Panc1 (cell line): ENCODE data around the gene COL11A2. TPM values are rescaled to one million over a fixed set of nuclear protein-coding genes. Genes with fewer than 3 reads are reported as not detected.

Experiments used
- ATAC-seq: fragments of 200-7000 bp; cut with Tn5 transposase; 2 replicates; pipeline ENCODE4 v1.9.1; 2020; ENCODE audit warnings: mild to moderate bottlenecking, moderate library complexity
- BruUV-seq: library from RNA; stranded (reverse); fragments of 400-500 nt; replicated peaks from 2 replicates; lab custom pipeline; 2021; lab: Mats Ljungman, UMichigan
- CTCF ChIA-PET: fragments of 300-600 bp; sonication (Branson Sonifier 250); formaldehyde crosslinking; loops from one replicate; lab custom pipeline; 2022; ENCODE audit warnings: antibody characterized with exemption; lab: Charles Lee
- POLR2A ChIA-PET: fragments of 300-600 bp; sonication (Branson Sonifier 250); formaldehyde crosslinking; loops from one replicate; lab custom pipeline; 2022; ENCODE audit warnings: antibody characterized with exemption; lab: Charles Lee
- DNase-seq: peaks from one replicate; pipeline ENCODE4 v3.0.0-alpha.2; 2010; ENCODE audit warnings: low read depth, low spot score
- H3K27ac ChIP-seq: 2 replicates; pipeline ENCODE4 v1.5.1; 2011; ENCODE audit warnings: mild to moderate bottlenecking, low read length, inconsistent platforms
- H3K27me3 ChIP-seq: fragments of 200-500 bp; sonication (Bioruptor generic); 2 replicates; pipeline ENCODE4 v1.6.0; 2014; ENCODE audit warnings: low read length, inconsistent platforms; ENCODE audit not compliant: control insufficient read depth, insufficient read depth
- H3K36me3 ChIP-seq: fragments of 200-500 bp; sonication (Bioruptor generic); 2 replicates; pipeline ENCODE4 v1.5.1; 2014; ENCODE audit warnings: inconsistent platforms, mild to moderate bottlenecking, low read length, moderate library complexity; ENCODE audit not compliant: control insufficient read depth, insufficient read depth
- H3K4me1 ChIP-seq: 2 replicates; pipeline ENCODE4 v1.5.1; 2011; ENCODE audit warnings: inconsistent platforms, mild to moderate bottlenecking, low read length, moderate library complexity; ENCODE audit not compliant: control insufficient read depth, insufficient read depth
- H3K4me3 ChIP-seq, 2 experiments: 2 replicates each; pipeline ENCODE4 v1.5.1; 2011 to 2012; ENCODE audit warnings: low read depth in 2 of 2, low read length in 2 of 2, mild to moderate bottlenecking in 2 of 2, inconsistent platforms in 1 of 2, moderate library complexity in 1 of 2
- H3K9me3 ChIP-seq: fragments of 200-500 bp; sonication (Bioruptor generic); 2 replicates; pipeline ENCODE4 v1.5.1; 2014; ENCODE audit warnings: low read depth, mild to moderate bottlenecking, inconsistent platforms, low read length, moderate library complexity; ENCODE audit not compliant: control insufficient read depth, insufficient read depth
- POLR2AphosphoS5 ChIP-seq: IDR thresholded peaks from 2 replicates; pipeline ENCODE4 v1.6.1; 2012; ENCODE audit warnings: mild to moderate bottlenecking, low read depth, low read length, moderate library complexity
- SIN3A ChIP-seq: IDR thresholded peaks from 2 replicates; pipeline ENCODE4 v1.6.1; 2012; ENCODE audit warnings: low read depth, mild to moderate bottlenecking, low read length, moderate library complexity, borderline replicate concordance; ENCODE audit not compliant: insufficient read depth
- in situ Hi-C: cut with HindIII; loops from 2 replicates; pipeline ENCODE4 v1.10.0; 2016; ENCODE audit warnings: low sequenced_read_pairs, low pct_unique_long_range_greater_than_20kb
- intact Hi-C: fragments of 100-400 bp; cut with micrococcal nuclease; formaldehyde crosslinking; loops from one replicate; pipeline ENCODE4 v1.10.0; 2022; ENCODE audit not compliant: unreplicated experiment
- total RNA-seq: library from RNA; stranded (reverse); gene quantifications from one replicate; pipeline ENCODE4 v1.2.1, GENCODE V29; 2021; ENCODE audit not compliant: unreplicated experiment
- TF ChIP-seq, protein P1 (sequence below): fragments of 450-650 bp; IDR thresholded peaks from 2 replicates; pipeline ENCODE4 v1.5.1; 2017; ENCODE audit warnings: mild to moderate bottlenecking
- TF ChIP-seq, protein P2 (sequence below), 2 experiments: IDR thresholded peaks; 2 replicates each; pipeline ENCODE4 v1.6.1; 2011 to 2012; ENCODE audit warnings: low read depth in 2 of 2, control low read depth in 1 of 2, low read length in 1 of 2, mild to moderate bottlenecking in 1 of 2, moderate library complexity in 1 of 2; ENCODE audit not compliant: insufficient read depth in 1 of 2

COL11A2 gene
- total RNA-seq, 1 experiment from 2014 or later: 0.57 TPM

DNA sequence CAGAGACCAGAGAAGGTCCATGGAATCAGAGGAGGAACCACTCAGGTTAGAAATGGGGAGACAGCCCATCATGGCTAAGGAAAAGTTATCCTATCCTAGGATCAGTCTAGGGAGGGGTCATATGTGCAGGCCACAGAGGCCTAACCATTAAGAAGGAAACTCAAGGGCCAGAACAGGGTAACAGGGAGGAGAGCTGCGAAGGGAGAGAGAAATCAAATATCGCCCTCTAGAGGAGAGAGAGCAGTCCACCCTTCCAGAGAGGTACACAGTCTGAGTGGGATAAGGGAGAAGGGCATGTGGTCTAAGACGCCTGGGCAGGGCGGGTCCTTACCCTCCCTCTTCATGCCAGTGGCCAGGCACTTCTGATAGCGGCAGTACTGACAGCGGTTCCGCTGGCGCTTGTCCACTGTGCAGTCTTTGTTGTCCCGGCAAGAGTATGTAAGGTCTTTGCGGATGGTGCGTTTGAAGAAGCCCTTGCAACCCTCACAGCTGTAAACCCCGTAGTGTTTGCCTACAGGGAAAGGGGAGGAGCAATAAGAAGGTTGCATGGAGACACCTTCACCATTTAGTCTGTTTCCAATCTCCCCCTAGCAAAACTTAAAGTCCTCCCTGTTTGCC, 5.3 kb upstream of the COL11A2 start:
- in situ Hi-C loops (no loop called here), intact Hi-C loops (no loop called here)
- no peaks in the 10 kb centered on the region for H3K9me3 ChIP-seq
- H3K27ac ChIP-seq: no peak overlapping the region
- CTCF ChIA-PET: interaction anchor here (0.6 to 1.8 kb wide), 3 partner anchors 23 to 51 kb away, joined by 3 to 9 read pairs (median 3); no protein-coding TSS in a partner anchor
- H3K27me3 ChIP-seq: no peaks in the 10 kb centered on the region
- peaks cover 17% of the 10 kb centered on the region; the same call in 1 of the 2 replicates for H3K36me3 ChIP-seq
- TF ChIP-seq SIN3A: no peak
- TF ChIP-seq, protein P1, sequence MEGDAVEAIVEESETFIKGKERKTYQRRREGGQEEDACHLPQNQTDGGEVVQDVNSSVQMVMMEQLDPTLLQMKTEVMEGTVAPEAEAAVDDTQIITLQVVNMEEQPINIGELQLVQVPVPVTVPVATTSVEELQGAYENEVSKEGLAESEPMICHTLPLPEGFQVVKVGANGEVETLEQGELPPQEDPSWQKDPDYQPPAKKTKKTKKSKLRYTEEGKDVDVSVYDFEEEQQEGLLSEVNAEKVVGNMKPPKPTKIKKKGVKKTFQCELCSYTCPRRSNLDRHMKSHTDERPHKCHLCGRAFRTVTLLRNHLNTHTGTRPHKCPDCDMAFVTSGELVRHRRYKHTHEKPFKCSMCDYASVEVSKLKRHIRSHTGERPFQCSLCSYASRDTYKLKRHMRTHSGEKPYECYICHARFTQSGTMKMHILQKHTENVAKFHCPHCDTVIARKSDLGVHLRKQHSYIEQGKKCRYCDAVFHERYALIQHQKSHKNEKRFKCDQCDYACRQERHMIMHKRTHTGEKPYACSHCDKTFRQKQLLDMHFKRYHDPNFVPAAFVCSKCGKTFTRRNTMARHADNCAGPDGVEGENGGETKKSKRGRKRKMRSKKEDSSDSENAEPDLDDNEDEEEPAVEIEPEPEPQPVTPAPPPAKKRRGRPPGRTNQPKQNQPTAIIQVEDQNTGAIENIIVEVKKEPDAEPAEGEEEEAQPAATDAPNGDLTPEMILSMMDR: peak; percentile 89
- POLR2A ChIA-PET: no interaction called here
- no peak overlapping the region for H3K4me3 ChIP-seq
- peaks cover 18% of the 10 kb centered on the region for H3K4me1 ChIP-seq
- peak; percentile 68 for ATAC-seq
- DNase-seq: no peak
- no TSS peak for BruUV-seq

DNA sequence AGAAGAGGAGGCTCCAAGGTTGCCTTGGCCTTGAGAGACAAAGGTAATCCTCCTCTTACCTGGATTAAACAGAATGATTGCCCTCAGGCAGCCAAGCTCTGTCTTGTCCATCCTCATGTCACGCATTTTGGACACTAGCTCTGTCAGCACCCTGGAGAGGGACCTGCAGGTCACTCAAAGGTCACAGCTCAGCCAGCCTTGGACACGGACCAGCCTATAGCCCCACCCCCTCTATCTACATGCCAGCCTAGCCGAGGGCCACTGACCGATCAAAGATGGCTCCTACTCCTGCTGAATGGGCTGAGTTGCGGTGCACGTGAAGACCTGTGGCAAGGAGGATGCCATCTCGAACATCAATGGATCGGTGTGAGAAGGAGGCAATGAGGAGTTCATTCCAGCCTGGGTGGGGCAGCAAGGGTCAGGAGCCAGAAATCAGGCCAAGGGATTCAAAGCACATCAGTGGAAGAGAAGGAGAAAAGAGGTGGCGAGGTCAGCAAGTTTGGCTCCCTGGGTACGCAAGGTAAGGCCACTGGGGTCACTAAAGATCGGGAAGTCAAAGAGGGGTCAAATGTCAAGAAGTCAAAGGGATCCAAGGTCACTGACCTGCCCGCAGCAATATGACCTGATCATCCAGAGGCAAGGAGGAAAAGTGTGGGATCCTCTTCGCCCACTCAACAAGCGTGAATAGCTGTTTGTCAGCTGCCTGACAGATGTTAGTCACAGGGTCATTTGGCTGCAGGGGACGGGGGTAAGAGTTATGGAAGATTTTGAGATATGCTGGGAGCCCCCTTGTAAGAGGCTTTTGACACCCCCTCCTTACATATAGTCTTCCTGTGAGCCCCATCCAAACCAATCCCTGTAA, 3.3 kb upstream of the COL11A2 start:
- intact Hi-C loops: no loop called here
- no peak overlapping the region for H3K27ac ChIP-seq
- no peak for TF ChIP-seq POLR2AphosphoS5
- TF ChIP-seq, protein P2, sequence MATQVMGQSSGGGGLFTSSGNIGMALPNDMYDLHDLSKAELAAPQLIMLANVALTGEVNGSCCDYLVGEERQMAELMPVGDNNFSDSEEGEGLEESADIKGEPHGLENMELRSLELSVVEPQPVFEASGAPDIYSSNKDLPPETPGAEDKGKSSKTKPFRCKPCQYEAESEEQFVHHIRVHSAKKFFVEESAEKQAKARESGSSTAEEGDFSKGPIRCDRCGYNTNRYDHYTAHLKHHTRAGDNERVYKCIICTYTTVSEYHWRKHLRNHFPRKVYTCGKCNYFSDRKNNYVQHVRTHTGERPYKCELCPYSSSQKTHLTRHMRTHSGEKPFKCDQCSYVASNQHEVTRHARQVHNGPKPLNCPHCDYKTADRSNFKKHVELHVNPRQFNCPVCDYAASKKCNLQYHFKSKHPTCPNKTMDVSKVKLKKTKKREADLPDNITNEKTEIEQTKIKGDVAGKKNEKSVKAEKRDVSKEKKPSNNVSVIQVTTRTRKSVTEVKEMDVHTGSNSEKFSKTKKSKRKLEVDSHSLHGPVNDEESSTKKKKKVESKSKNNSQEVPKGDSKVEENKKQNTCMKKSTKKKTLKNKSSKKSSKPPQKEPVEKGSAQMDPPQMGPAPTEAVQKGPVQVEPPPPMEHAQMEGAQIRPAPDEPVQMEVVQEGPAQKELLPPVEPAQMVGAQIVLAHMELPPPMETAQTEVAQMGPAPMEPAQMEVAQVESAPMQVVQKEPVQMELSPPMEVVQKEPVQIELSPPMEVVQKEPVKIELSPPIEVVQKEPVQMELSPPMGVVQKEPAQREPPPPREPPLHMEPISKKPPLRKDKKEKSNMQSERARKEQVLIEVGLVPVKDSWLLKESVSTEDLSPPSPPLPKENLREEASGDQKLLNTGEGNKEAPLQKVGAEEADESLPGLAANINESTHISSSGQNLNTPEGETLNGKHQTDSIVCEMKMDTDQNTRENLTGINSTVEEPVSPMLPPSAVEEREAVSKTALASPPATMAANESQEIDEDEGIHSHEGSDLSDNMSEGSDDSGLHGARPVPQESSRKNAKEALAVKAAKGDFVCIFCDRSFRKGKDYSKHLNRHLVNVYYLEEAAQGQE (IDR thresholded peaks at IDR 0.05; ENCODE audit: insufficient read depth in 1 of 2, low read depth in 2 of 2, low read length in 1 of 2): peak; percentile 74 to 80
- H3K4me1 ChIP-seq: peaks cover 9% of the 10 kb centered on the region
- POLR2A ChIA-PET: no interaction called here
- H3K9me3 ChIP-seq: no peaks in the 10 kb centered on the region
- CTCF ChIA-PET: no interaction called here
- peaks cover 8% of the 10 kb centered on the region; the same call in 1 of the 2 replicates for H3K36me3 ChIP-seq
- H3K4me3 ChIP-seq: no peak overlapping the region
- BruUV-seq: no TSS peak
- DNase-seq (no peak), ATAC-seq (no peak)
- H3K27me3 ChIP-seq: no peaks in the 10 kb centered on the region
- in situ Hi-C loops: no loop called here
